Gastroesophageal sphincter (tissue), 4 donors: ENCODE data around the gene YIPF6. TPM values are rescaled to one million over a fixed set of nuclear protein-coding genes. Genes with fewer than 3 reads are reported as not detected.

Source experiments
- ATAC-seq: fragments of 150-250 bp; one replicate; pipeline ENCODE4 v1.9.1; 2016; ENCODE audit warnings: mild to moderate bottlenecking, moderate library complexity
- H3K27ac ChIP-seq, 4 donors: fragments of 200-600 bp; sonication (generic) in 3 of 4; 1 replicate in 3 of 4; 2 replicates in 1 of 4; pipeline ENCODE4 v1.5.1; 2016 to 2019
- H3K27me3 ChIP-seq: fragments of 200-600 bp; sonication (generic); one replicate; pipeline ENCODE4 v1.5.1; 2019
- H3K36me3 ChIP-seq, 2 donors: fragments of 200-600 bp; sonication (generic); one replicate each; pipeline ENCODE4 v1.5.1; 2019; ENCODE audit warnings: control low read depth in 1 of 2
- H3K4me1 ChIP-seq, 3 donors: fragments of 200-600 bp; sonication (generic); 1 replicate in 2 of 3; 2 replicates in 1 of 3; pipeline ENCODE4 v1.5.1; 2016 to 2019; ENCODE audit warnings: control low read depth in 2 of 3
- H3K4me3 ChIP-seq, 2 donors: fragments of 200-600 bp; sonication (generic); one replicate each; pipeline ENCODE4 v1.5.1; 2019; ENCODE audit warnings: mild to moderate bottlenecking in 1 of 2, moderate library complexity in 1 of 2
- H3K9me3 ChIP-seq, 3 donors: fragments of 200-600 bp; sonication (generic); one replicate each; pipeline ENCODE4 v1.5.1; 2017 to 2019; ENCODE audit warnings: control low read depth in 2 of 3
- CTCF ChIP-seq, 4 experiments: fragments of 200-600 bp in 2 of 4; fragments of 450-650 bp in 2 of 4; sonication (generic) in 1 of 4; IDR thresholded peaks; one replicate each; pipeline ENCODE4 v1.5.1; 2017 to 2019; ENCODE audit warnings: antibody characterized with exemption in 4 of 4, mild to moderate bottlenecking in 2 of 4, moderate library complexity in 2 of 4
- EP300 ChIP-seq: sonication (generic); formaldehyde crosslinking; IDR thresholded peaks from one replicate; pipeline ENCODE4 v1.6.1; 2017; ENCODE audit warnings: antibody characterized with exemption, mild to moderate bottlenecking
- POLR2A ChIP-seq, 2 donors: fragments of 450-650 bp; IDR thresholded peaks; one replicate each; pipeline ENCODE4 v1.6.1; 2017; ENCODE audit warnings: antibody characterized with exemption in 2 of 2, mild to moderate bottlenecking in 2 of 2, moderate library complexity in 1 of 2
- POLR2AphosphoS5 ChIP-seq: sonication (generic); formaldehyde crosslinking; IDR thresholded peaks from one replicate; pipeline ENCODE4 v1.6.1; 2017; ENCODE audit warnings: antibody characterized with exemption
- WGBS, 2 donors: methylation state at CpG; one replicate each; pipeline ENCODE4 v1.1.5; 2018; ENCODE audit warnings: low coverage in 1 of 2; 5-methylcytosine and 5-hydroxymethylcytosine counted together
- total RNA-seq, 4 donors: library from RNA; depleted of rRNA; stranded (reverse); fragments of >200 nt; gene quantifications; one replicate each; pipeline ENCODE4 v1.1.0, GENCODE V29; 2016

Gene YIPF6
- total RNA-seq, 4 donors from 2014 or later: 25.4 to 41.3 (median 37.4) TPM

- Histone ChIP-seq H3K27ac (no peak overlapping the region), H3K9me3 (no peaks in the 10 kb centered on the region), H3K27me3 (no peaks in the 10 kb centered on the region), H3K4me1 (no peaks in the 10 kb centered on the region), H3K36me3 (peaks cover 0 to 36% of the 10 kb centered on the region in 2 donors), H3K4me3 (no peak overlapping the region)
- 33 to 86% methylated on average over 2 of the region's 2 CpGs for WGBS, 2 donors
- ATAC-seq: no peak
- no peak for TF ChIP-seq POLR2AphosphoS5
- no peak for TF ChIP-seq EP300
- no peak for TF ChIP-seq CTCF (IDR thresholded peaks at IDR 0.05)
- TF ChIP-seq POLR2A (IDR thresholded peaks at IDR 0.05): no peak
Measured at GRCh38 chrX:68533656-68534055, 34.8 kb downstream of the YIPF6 start.

- Histone ChIP-seq H3K36me3 (peaks cover 0 to 27% of the 10 kb centered on the region in 2 donors), H3K27ac (no peak overlapping the region), H3K4me3 (no peak overlapping the region), H3K9me3 (no peaks in the 10 kb centered on the region), H3K27me3 (no peaks in the 10 kb centered on the region), H3K4me1 (no peaks in the 10 kb centered on the region)
- no peak for TF ChIP-seq POLR2A (IDR thresholded peaks at IDR 0.05)
- no peak for TF ChIP-seq EP300
- no peak for TF ChIP-seq POLR2AphosphoS5
- no peak for TF ChIP-seq CTCF (IDR thresholded peaks at IDR 0.05)
- ATAC-seq: no peak
- WGBS, 2 donors: 67 to 83% methylated on average over 1 to 4 of the region's 4 CpGs
Measured at GRCh38 chrX:68534691-68535090, 35.8 kb downstream of the YIPF6 start.

GRCh38 chrX:68536429-68536828 lies 37.6 kb downstream of the YIPF6 start:
- no peaks in the 10 kb centered on the region for H3K27me3 ChIP-seq
- peaks cover 0 to 11% of the 10 kb centered on the region in 2 donors for H3K36me3 ChIP-seq
- H3K4me3 ChIP-seq: no peak overlapping the region
- no peak for TF ChIP-seq POLR2AphosphoS5
- TF ChIP-seq CTCF (IDR thresholded peaks at IDR 0.05): no peak
- no peak for TF ChIP-seq EP300
- TF ChIP-seq POLR2A (IDR thresholded peaks at IDR 0.05): no peak
- H3K27ac ChIP-seq: no peak overlapping the region
- ATAC-seq: no peak
- H3K4me1 ChIP-seq: no peaks in the 10 kb centered on the region
- WGBS, 2 donors: 91 to 100% methylated on average over 1 of the region's 1 CpG
- no peaks in the 10 kb centered on the region for H3K9me3 ChIP-seq

- Histone ChIP-seq H3K36me3 (peaks cover 0 to 7% of the 10 kb centered on the region in 2 donors), H3K9me3 (no peaks in the 10 kb centered on the region), H3K27me3 (no peaks in the 10 kb centered on the region), H3K4me1 (no peaks in the 10 kb centered on the region), H3K27ac (no peak overlapping the region), H3K4me3 (no peak overlapping the region)
- 73 to 79% methylated on average over 2 of the region's 2 CpGs for WGBS, 2 donors
- no peak for ATAC-seq
- TF ChIP-seq EP300: no peak
Measured at GRCh38 chrX:68536884-68537283, 38.0 kb downstream of the YIPF6 start.

- ATAC-seq: no peak
- Histone ChIP-seq H3K4me1 (no peaks in the 10 kb centered on the region), H3K27ac (no peak overlapping the region), H3K4me3 (no peak overlapping the region), H3K27me3 (no peaks in the 10 kb centered on the region), H3K36me3 (no peaks in the 10 kb centered on the region), H3K9me3 (no peaks in the 10 kb centered on the region)
- WGBS, 2 donors: 91 to 97% methylated on average over 3 of the region's 3 CpGs
- TF ChIP-seq POLR2AphosphoS5 (no peak), EP300 (no peak), POLR2A (IDR thresholded peaks at IDR 0.05) (no peak), CTCF (IDR thresholded peaks at IDR 0.05) (no peak)
Measured at GRCh38 chrX:68550193-68550592, 51.3 kb downstream of the YIPF6 start.
